Cardiac septum (tissue), 1 donor: ENCODE results near the gene CDKN2AIP. TPM values are rescaled to one million over a fixed set of nuclear protein-coding genes. Genes with fewer than 3 reads are reported as not detected.
"Not testable (repeated sequence)": the region's sequence is repeated elsewhere in the genome, so short reads cannot be mapped to it uniquely, and the experiment has no call there.

Source experiments
- DNase-seq: peaks from one replicate; pipeline ENCODE4 v3.0.0-alpha.2; 2020; ENCODE audit warnings: low spot score
- intact Hi-C: fragments of 100-400 bp; cut with DNase I; formaldehyde crosslinking; loops from one replicate; pipeline ENCODE4 v1.14.0; 2022
- total RNA-seq: library from RNA; stranded (reverse); fragmentation: NEBNext Ultra II Directional; extraction: Animal tissue kit (Norgen Biotek cat#: 25700); gene quantifications from one replicate; pipeline ENCODE4 v1.2.1, GENCODE V29; 2021
- donor health status: DM: no; HTN: no; CAD: no.

The CDKN2AIP gene
- total RNA-seq, 1 donor from 2014 or later: 9.5 TPM

GRCh38 chr4:183478926-183479325 lies 34.5 kb downstream of the CDKN2AIP start:
- DNase-seq: no peak
- intact Hi-C loops: loop anchor here (10.0 kb wide), 2 partner anchors 176 to 686 kb away; partner anchors contain the start of genes RWDD4 and TRAPPC11

- DNase-seq, intact Hi-C loops: not testable (repeated sequence)
Observed at GRCh38 chr4:183482515-183483095, 38.2 kb downstream of the CDKN2AIP start.

- DNase-seq: no peak
- intact Hi-C loops: no loop called here
Observed at GRCh38 chr4:183483997-183484396, 39.6 kb downstream of the CDKN2AIP start.

- intact Hi-C loops: no loop called here
- DNase-seq: no peak
Observed at GRCh38 chr4:183485411-183486160, 41.1 kb downstream of the CDKN2AIP start.

GRCh38 chr4:183492791-183493222 lies 48.4 kb downstream of the CDKN2AIP start:
- intact Hi-C loops: no loop called here

GRCh38 chr4:183493246-183493645 lies 48.8 kb downstream of the CDKN2AIP start:
- intact Hi-C loops: no loop called here
- no peak for DNase-seq

More at GRCh38 chr4:183492791-183493222, 48.4 kb downstream of the CDKN2AIP start:
- no peak for DNase-seq

- intact Hi-C loops: no loop called here
- DNase-seq: no peak
Observed at GRCh38 chr4:183495184-183495583, 50.7 kb downstream of the CDKN2AIP start.

Other genes starting within 250 kb of the CDKN2AIP start
- not detected for gene CLDN22, start 124.4 kb upstream of the CDKN2AIP start, total RNA-seq
- gene CLDN24, start 122.2 kb upstream of the CDKN2AIP start, total RNA-seq: not detected
- 6.2 TPM for gene ING2, start 60.4 kb downstream of the CDKN2AIP start, total RNA-seq
- 17.5 TPM for gene RWDD4, start 214.5 kb downstream of the CDKN2AIP start, total RNA-seq
- gene TRAPPC11, start 214.7 kb downstream of the CDKN2AIP start, total RNA-seq: 21.3 TPM